Loucy (cell line): Measurements from ENCODE around the gene PPP1CA.
"Not testable (repeated sequence)": the region's sequence is repeated elsewhere in the genome, so short reads cannot be mapped to it uniquely, and the experiment has no call there.

ENCODE experiments used
- H2AFZ ChIP-seq: fragments of 200-600 bp; sonication (generic); 2 replicates; pipeline ENCODE4 v1.6.0; 2016; ENCODE audit warnings: antibody characterized with exemption, mild to moderate bottlenecking, low read length, moderate library complexity
- H3F3A ChIP-seq: fragments of 200-600 bp; 2 replicates; pipeline ENCODE4 v1.6.0; 2016; ENCODE audit warnings: antibody characterized with exemption, low read depth, mild to moderate bottlenecking
- H3K27me3 ChIP-seq: fragments of 200-600 bp; sonication (generic); 2 replicates; pipeline ENCODE4 v1.6.1; 2014; ENCODE audit warnings: low read length, mild to moderate bottlenecking; ENCODE audit not compliant: insufficient read depth, poor library complexity, severe bottlenecking
- H3K36me3 ChIP-seq: fragments of 200-600 bp; sonication (generic); 2 replicates; pipeline ENCODE4 v1.6.1; 2016; ENCODE audit warnings: low read length; ENCODE audit not compliant: insufficient read depth
- H3K4me1 ChIP-seq: fragments of 200-600 bp; sonication (generic); 2 replicates; pipeline ENCODE4 v1.5.1; 2014; ENCODE audit warnings: low read length, mild to moderate bottlenecking; ENCODE audit not compliant: insufficient read depth, poor library complexity, severe bottlenecking
- H3K4me2 ChIP-seq: fragments of 200-600 bp; sonication (generic); 2 replicates; pipeline ENCODE4 v1.6.0; 2014; ENCODE audit warnings: antibody characterized with exemption, low read length, low read depth, mild to moderate bottlenecking; ENCODE audit not compliant: poor library complexity, severe bottlenecking
- H3K4me3 ChIP-seq: fragments of 200-600 bp; sonication (generic); 2 replicates; pipeline ENCODE4 v1.5.1; 2014; ENCODE audit warnings: low read length, mild to moderate bottlenecking, mixed read lengths; ENCODE audit not compliant: poor library complexity, severe bottlenecking
- H3K79me2 ChIP-seq: fragments of 200-600 bp; sonication (generic); 2 replicates; pipeline ENCODE4 v1.6.1; 2014; ENCODE audit warnings: low read length; ENCODE audit not compliant: insufficient read depth
- H3K9ac ChIP-seq: fragments of 200-600 bp; sonication (generic); 2 replicates; pipeline ENCODE4 v1.6.0; 2014; ENCODE audit warnings: mild to moderate bottlenecking, low read depth, low read length, moderate library complexity; ENCODE audit not compliant: poor library complexity, severe bottlenecking
- H3K9me2 ChIP-seq: fragments of 200-600 bp; sonication (generic); replicated peaks from 2 replicates; pipeline ENCODE4 v1.6.1; 2016; ENCODE audit warnings: low read depth, low read length, mixed read lengths
- H3K9me3 ChIP-seq: fragments of 200-600 bp; sonication (generic); 2 replicates; pipeline ENCODE4 v1.6.1; 2014; ENCODE audit warnings: mild to moderate bottlenecking, antibody characterized with exemption, low read length, low read depth; ENCODE audit not compliant: insufficient read depth
- H4K20me1 ChIP-seq: fragments of 200-600 bp; sonication (generic); 2 replicates; pipeline ENCODE4 v1.6.0; 2014; ENCODE audit warnings: antibody characterized with exemption, low read length, mild to moderate bottlenecking; ENCODE audit not compliant: insufficient read depth, poor library complexity, severe bottlenecking
- CTCF ChIP-seq: fragments of 200-600 bp; sonication (generic); conservative IDR thresholded peaks from 2 replicates; pipeline ENCODE4 v1.5.1; 2014; ENCODE audit warnings: mild to moderate bottlenecking, antibody characterized with exemption, low read length
- EZH2phosphoT487 ChIP-seq: fragments of 200-600 bp; IDR thresholded peaks from 2 replicates; pipeline ENCODE4 v1.6.1; 2018; ENCODE audit warnings: antibody characterized with exemption, mild to moderate bottlenecking, moderate library complexity, borderline replicate concordance

Gene PPP1CA

GRCh38 chr11:67404515-67405195, 3.0 kb upstream of the PPP1CA start:
- no peak overlapping the region for H2AFZ ChIP-seq
- no peaks in the 10 kb centered on the region for H3K36me3 ChIP-seq
- peak overlapping the region; percentile 99 for H3K9ac ChIP-seq
- peaks cover 29% of the 10 kb centered on the region for H3F3A ChIP-seq
- H3K4me2 ChIP-seq = peak overlapping the region; percentile 98
- no peaks in the 10 kb centered on the region for H3K27me3 ChIP-seq
- TF ChIP-seq EZH2phosphoT487 (no peak), CTCF (no peak)
- no peaks in the 10 kb centered on the region for H3K9me3 ChIP-seq
- H3K4me1 ChIP-seq = peaks cover 74% of the 10 kb centered on the region
- no peaks in the 10 kb centered on the region for H3K9me2 ChIP-seq
- peaks cover 21% of the 10 kb centered on the region for H4K20me1 ChIP-seq
- peak overlapping the region; percentile 89 for H3K4me3 ChIP-seq
- peaks cover 82% of the 10 kb centered on the region for H3K79me2 ChIP-seq

- Histone ChIP-seq H3K36me3 (peaks cover 14% of the 10 kb centered on the region; the same call in 1 of the 2 replicates), H3F3A (peaks cover 17% of the 10 kb centered on the region), H3K4me1 (peaks cover 78% of the 10 kb centered on the region), H3K4me2 (peak overlapping the region; percentile 98), H4K20me1 (peaks cover 35% of the 10 kb centered on the region), H3K9ac (peak overlapping the region; percentile 99), H3K4me3 (peak overlapping the region; percentile 89), H3K79me2 (peaks cover 92% of the 10 kb centered on the region)
- H3K27me3 ChIP-seq, H3K9me3 ChIP-seq, H3K9me2 ChIP-seq, H2AFZ ChIP-seq: not testable (repeated sequence)
Measured at GRCh38 chr11:67403085-67403484, 1.4 kb upstream of the PPP1CA start.

- H2AFZ ChIP-seq, H3K9me3 ChIP-seq, H3K27me3 ChIP-seq, H3K9me2 ChIP-seq, H3F3A ChIP-seq: not testable (repeated sequence)
- Histone ChIP-seq H3K4me1 (peaks cover 78% of the 10 kb centered on the region), H4K20me1 (peaks cover 42% of the 10 kb centered on the region), H3K36me3 (peaks cover 21% of the 10 kb centered on the region; the same call in 1 of the 2 replicates), H3K9ac (peak overlapping the region; percentile 99), H3K4me2 (peak overlapping the region; percentile 98), H3K4me3 (peak overlapping the region; percentile 89), H3K79me2 (peaks cover 92% of the 10 kb centered on the region)
Measured at GRCh38 chr11:67402192-67402839, 658 bp upstream of the PPP1CA start.

- H3K79me2 ChIP-seq = peaks cover 92% of the 10 kb centered on the region
- H3K4me3 ChIP-seq = peak overlapping the region; percentile 88
- H2AFZ ChIP-seq = no peak overlapping the region
- H3K4me1 ChIP-seq = peaks cover 78% of the 10 kb centered on the region
- H4K20me1 ChIP-seq = peaks cover 55% of the 10 kb centered on the region
- H3K9me2 ChIP-seq = no peaks in the 10 kb centered on the region
- peak overlapping the region; percentile 96 for H3K9ac ChIP-seq
- TF ChIP-seq CTCF (no peak), EZH2phosphoT487 (no peak)
- no peaks in the 10 kb centered on the region for H3K9me3 ChIP-seq
- peaks cover 22% of the 10 kb centered on the region; the same call in 1 of the 2 replicates for H3K36me3 ChIP-seq
- H3F3A ChIP-seq = peaks cover 6% of the 10 kb centered on the region; the same call in 1 of the 2 replicates
- H3K4me2 ChIP-seq = peak overlapping the region; percentile 99
- no peaks in the 10 kb centered on the region for H3K27me3 ChIP-seq
Measured at GRCh38 chr11:67400942-67401494, 640 bp downstream of the PPP1CA start.
